ENCODE data around the gene SPANXD.

DNA sequence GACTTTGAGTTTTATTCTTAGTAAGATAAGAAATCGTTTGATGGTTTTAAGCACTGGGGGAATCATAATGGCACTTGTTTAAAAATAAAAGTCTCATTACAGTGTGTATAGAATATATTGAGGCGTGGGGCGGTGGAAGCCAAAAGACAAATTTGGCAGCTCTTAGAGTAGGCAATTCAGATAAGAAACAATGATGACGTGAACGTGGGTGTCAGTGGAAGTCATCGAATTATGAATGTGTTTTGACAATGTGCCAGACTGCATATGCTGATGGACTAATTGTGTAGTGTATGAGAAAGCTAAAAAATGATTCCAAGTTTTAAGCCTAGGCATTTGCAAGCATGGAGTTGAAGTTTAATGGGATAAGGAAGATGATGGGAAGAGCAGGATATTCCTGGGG is 35.8 kb downstream of the SPANXD start:
- TF ChIP-seq ZFP3 (CRISPR knock-in tag; IDR thresholded peaks at IDR 0.05), result no peak
- TF ChIP-seq RARB (CRISPR knock-in tag; IDR thresholded peaks at IDR 0.05), result no peak
- TF ChIP-seq, protein P1, sequence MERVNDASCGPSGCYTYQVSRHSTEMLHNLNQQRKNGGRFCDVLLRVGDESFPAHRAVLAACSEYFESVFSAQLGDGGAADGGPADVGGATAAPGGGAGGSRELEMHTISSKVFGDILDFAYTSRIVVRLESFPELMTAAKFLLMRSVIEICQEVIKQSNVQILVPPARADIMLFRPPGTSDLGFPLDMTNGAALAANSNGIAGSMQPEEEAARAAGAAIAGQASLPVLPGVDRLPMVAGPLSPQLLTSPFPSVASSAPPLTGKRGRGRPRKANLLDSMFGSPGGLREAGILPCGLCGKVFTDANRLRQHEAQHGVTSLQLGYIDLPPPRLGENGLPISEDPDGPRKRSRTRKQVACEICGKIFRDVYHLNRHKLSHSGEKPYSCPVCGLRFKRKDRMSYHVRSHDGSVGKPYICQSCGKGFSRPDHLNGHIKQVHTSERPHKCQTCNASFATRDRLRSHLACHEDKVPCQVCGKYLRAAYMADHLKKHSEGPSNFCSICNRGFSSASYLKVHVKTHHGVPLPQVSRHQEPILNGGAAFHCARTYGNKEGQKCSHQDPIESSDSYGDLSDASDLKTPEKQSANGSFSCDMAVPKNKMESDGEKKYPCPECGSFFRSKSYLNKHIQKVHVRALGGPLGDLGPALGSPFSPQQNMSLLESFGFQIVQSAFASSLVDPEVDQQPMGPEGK (CRISPR knock-in tag; IDR thresholded peaks at IDR 0.05; ENCODE audit: borderline replicate concordance), result no peak
- TF ChIP-seq ZFP30 (CRISPR knock-in tag; IDR thresholded peaks at IDR 0.05), result no peak
- no peak for TF ChIP-seq TCF4 (CRISPR knock-in tag; IDR thresholded peaks at IDR 0.05; ENCODE audit: borderline replicate concordance)
- TF ChIP-seq, protein P2, sequence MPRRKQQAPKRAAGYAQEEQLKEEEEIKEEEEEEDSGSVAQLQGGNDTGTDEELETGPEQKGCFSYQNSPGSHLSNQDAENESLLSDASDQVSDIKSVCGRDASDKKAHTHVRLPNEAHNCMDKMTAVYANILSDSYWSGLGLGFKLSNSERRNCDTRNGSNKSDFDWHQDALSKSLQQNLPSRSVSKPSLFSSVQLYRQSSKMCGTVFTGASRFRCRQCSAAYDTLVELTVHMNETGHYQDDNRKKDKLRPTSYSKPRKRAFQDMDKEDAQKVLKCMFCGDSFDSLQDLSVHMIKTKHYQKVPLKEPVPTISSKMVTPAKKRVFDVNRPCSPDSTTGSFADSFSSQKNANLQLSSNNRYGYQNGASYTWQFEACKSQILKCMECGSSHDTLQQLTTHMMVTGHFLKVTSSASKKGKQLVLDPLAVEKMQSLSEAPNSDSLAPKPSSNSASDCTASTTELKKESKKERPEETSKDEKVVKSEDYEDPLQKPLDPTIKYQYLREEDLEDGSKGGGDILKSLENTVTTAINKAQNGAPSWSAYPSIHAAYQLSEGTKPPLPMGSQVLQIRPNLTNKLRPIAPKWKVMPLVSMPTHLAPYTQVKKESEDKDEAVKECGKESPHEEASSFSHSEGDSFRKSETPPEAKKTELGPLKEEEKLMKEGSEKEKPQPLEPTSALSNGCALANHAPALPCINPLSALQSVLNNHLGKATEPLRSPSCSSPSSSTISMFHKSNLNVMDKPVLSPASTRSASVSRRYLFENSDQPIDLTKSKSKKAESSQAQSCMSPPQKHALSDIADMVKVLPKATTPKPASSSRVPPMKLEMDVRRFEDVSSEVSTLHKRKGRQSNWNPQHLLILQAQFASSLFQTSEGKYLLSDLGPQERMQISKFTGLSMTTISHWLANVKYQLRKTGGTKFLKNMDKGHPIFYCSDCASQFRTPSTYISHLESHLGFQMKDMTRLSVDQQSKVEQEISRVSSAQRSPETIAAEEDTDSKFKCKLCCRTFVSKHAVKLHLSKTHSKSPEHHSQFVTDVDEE (CRISPR knock-in tag; IDR thresholded peaks at IDR 0.05), result no peak

Measured in SK-N-SH treated with all-trans-retinoic acid at 6 μM for 48 hours (cell line).